Head of caudate nucleus (tissue), 42 donors: ENCODE data around the gene PARD3.
A peak's percentile ranks its signal among the peaks of the same experiment; 100 is the strongest.

ENCODE experiments used
- DNase-seq, 42 donors: peaks; one replicate each; pipeline versions ENCODE4 v3.0.0 to v3.0.0-alpha.2; 2020 to 2021; ENCODE audit warnings: mixed read lengths in 7 of 42
- intact Hi-C: fragments of 100-400 bp; cut with DNase I; formaldehyde crosslinking; loops from one replicate; pipeline ENCODE4 v1.15.0; 2022

PARD3 gene

DNA sequence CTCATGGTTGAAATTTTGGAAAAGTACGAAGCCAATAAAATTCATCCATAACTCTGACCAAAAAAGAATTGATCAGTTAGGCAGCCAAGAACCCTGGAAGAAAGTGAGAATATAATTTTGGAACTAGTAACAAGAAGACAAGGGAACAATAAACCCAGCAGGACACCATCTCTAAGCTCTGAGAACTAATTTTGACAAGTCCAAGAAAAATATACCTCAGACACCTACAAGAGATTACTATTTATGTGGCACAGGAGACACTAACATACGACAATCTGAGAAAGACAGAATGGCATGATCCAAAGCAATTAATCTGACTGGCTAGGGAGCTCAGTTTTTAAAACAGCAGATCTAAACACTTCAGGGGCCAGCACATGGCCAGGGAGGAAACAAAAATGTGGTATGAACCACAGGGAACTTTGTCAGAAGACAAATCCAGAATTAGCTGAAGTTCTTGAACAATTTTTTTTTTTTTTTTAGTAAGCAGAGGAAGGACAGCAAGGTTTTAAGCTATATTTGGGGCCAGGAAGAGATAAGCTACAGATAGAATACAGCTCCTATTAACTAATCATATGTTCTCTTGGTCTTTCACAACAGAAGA, 38.9 kb downstream of the PARD3 start:
- intact Hi-C loops = no loop called here
- no peak for DNase-seq

DNA sequence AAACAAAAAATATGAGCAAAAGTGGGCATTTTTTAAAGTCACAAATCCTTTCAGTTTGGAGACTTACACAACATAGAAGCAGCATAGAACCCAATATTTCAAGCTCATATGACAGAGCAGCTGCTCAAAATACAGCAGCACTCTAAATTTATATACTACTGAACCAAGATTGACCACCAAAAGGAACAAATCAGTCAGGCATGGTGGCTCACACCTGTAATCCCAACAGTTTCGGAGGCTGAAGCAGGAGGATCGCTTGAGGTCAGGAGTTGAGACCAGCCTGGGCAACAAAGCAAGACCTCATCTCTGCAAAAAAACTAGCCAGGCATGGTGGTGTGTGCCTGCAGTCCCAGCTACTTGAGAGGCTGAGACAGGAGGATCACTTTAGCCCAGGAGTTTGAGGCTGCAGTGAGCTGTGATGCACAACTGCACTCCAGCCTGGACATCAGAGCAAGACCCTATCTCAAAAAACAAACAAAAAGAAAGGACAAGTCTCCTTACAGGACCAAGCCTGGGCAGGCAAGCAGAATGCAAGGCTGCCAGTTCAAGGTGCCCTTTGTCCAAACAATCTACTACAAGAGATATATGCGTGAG, 40.0 kb downstream of the PARD3 start:
- no peak for DNase-seq

DNA sequence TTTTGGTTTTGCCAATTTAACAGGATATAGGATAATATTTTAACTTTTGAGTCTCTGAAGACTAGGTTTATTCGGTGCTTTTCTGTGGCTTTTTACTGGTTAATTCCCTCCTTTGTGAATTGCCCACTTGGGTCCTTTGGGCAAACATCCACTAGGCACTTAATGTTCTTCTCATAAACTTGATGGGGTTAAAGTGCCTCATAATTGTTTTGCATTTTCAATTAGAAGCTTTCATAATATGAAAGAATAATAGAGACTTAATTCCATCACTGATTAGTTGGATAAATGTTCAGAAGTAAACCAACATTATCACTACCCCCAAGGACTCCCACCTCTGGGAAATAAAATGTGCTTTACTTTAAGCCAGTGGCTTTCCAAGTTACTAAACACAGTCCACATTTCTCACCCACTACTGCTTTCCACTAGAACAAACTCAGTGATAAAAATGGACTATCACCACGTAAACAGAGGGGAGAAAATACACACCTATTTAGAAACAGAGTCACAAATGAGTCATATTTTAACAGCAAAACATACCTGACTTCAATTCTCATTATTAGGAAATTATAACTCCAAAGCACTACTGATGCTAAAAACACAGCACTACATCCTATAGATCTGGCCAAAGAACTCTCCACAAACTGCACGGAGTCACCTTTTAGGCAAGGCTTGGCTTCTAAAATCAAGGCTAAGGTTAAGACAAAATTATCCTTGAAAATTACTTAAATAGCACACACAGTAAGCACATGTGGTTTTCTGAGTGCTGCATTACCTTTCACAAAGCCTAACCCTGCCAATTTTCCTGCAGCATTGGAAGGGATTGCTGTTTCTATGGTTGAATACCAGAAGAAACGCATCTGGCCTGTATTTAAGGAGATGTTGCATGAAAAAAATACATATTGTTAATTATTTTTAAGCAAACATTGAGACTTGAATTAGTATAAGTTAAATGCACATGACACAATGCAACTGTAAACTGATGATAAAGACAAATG, 41.2 kb downstream of the PARD3 start:
- DNase-seq = no peak
- intact Hi-C loops = no loop called here

More for the DNA sequence above, 40.0 kb downstream of the PARD3 start:
- intact Hi-C loops = no loop called here

DNA sequence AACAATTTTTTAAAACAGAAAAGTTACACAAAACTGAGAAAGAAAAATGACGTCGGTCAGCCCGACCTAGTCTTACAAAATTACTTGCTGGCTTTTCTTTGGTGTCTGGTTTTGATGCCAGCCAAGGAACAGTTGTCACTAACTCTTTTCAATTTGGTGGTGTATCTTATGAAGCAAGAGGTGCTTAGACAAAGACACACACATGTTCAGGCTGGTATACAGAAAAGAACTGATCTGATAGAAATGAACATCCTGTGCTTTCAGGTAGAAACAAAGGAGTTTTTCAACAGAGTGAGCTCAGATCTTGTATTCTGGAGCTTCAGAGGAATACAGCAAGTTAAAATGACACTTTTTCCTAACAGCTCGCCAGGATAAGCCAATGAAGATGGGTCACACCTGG, 43.6 kb downstream of the PARD3 start:
- intact Hi-C loops = no loop called here
- no peak for DNase-seq

DNA sequence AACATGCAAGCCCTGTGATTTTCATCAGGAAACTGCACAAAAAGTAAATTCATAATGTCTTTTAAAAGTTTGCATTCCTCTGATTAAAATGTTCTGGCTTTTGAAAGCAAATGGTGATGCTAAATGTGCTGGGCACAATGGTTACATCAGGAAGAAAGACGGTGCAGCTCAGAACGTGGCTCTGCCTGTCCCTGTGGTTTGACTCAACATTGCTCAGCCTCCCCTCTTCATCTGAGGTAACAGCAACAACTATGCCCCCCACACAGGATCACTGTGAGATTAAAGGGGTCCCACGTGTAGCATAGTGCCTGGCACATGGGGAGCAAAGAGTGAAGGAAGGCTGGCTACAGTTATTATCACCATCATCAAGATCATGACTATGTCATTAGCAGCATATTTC, 44.0 kb downstream of the PARD3 start:
- DNase-seq = no peak

DNA sequence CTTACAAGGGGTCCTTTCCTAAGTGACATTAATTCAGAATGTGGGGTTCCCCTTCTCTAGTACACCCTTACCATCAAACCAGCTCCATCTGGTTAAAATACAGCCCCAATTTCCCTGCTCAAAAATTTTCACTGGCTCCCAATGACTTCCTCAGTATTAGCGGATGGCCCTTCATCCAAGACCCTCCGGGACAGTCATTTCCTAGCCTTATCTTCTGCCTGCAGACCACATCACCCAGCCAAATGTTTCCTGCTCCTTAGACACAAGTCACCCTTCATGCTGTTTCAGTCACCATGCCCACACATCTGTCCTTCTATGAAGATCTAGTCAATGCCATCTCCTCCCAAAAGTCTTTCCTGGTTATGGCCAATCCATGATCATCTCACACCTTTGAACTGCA, 45.2 kb downstream of the PARD3 start:
- intact Hi-C loops = no loop called here
- DNase-seq = no peak

More for the DNA sequence above, 44.0 kb downstream of the PARD3 start:
- intact Hi-C loops = no loop called here

DNA sequence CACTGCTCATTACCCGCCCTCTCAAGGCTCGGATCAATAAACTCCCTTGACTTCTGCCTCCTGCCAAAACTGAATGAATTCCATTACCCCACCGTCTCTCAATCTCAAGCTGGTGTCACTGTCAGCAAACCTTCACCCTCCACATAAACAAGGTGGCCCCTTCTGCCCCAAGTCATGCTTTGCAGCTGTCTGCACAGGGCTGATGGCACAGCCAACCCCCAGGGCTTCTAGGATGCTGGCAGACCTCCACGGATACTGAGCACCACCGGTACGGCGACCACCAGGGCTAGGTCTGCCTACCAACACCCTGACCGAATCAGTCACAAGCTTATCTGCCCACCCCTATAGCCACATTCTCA, 46.1 kb downstream of the PARD3 start:
- intact Hi-C loops = no loop called here

DNA sequence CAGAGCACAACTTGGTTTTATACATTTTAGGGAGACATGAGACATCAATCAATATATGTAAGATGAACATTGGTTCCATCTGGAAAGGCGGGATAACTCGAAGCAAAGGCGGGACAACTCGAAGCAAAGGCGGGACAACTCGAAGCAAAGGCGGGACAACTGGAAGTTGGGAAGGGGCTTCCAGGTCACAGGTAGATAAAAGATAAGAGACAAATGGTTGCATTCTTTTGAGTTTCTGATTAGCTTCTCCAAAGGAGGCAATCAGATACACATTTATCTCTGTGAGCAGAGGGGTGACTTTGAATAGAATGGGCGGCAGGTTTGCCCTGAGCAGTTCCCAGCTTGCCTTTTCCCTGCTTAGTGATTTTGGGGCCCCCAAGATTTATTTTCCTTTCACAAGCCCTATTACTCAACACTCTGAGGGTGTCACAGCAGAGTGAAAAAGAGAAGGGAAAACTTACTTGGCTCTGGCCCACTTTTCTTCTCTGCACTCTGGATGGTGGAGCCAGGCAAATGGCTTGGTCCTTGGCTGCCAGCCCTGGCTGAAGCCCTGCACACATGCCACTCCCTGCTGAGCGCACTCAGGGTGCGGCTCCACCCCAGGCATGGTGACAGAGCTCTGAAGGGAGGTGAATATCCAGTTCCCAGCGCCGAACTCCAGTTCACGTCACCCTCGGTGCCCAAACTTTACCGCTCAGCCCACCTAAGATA, 46.7 kb downstream of the PARD3 start:
- intact Hi-C loops = no loop called here
- DNase-seq = peak in 27 of 42 donors; percentile 14 to 73 (median 43)

More for the DNA sequence above, 46.1 kb downstream of the PARD3 start:
- no peak for DNase-seq

DNA sequence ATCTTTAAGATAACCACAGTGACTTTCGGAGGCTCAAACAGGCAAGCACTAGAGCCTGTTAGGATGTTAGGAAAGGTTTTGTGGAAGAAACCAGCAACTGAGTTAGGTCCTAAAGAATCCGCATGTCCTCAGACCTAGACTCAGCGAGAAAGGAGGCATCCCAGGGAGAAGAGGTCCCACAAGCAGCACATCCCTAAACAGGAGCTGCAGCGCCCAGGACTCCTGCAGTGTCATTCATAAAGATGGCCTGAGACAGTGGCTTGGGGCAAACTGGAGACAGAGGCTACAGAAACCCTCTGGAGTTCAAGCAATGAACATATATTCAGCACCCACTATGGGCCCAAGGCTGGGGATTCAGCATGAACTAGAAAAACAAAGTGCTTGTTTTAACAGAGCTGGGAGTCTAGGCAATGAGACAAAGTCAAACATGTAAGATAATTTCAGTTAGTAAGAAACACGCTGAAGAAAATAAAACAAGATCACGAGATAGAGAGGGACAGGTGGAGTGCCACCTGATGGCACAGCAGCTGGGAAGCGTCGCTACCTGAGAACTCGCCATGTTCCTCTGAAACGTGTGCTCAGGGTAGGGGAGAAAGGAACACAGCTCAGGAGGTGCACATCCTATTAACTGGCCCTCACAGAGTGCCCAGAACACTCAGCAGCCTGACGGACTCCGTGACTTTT, 48.1 kb downstream of the PARD3 start:
- intact Hi-C loops = no loop called here
- no peak for DNase-seq

DNA sequence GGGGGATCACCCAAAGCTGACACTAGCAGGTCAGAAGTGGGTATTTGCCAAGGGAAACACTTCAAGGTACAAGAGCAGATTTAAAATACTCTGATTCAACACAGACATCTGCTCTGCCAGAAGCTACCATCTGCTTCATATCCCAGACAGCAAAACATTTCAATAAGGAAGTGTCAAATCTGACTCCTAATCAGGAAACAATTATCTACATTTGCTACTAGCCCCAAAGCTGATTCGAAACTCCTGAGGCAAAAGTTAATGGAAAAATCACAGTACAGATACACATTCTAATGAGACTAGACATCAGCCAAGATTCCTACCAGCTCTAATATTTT, 48.9 kb downstream of the PARD3 start:
- intact Hi-C loops = no loop called here
- DNase-seq = no peak

DNA sequence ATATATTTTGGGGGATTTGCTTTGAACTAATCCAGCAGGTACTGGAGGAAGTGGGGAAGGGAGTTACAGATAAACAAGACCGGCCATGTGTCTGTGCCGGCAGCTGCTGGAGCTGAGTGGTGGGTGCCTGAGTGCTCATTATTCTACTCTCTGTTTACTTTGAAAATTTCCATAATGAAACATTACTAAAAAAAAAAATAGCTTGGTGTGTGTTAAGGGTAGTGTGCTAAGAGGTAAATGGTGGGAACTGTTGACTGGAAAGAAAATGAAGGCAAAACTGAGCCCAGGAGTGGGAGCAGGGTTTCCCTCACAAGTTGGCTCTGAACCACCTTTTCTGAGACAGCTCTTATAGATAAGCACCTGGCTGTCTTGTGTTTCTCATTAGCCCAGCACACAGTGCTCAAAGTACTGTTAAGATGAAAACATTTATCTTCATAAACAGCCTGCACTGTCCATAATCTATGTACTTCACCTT, 50.6 kb downstream of the PARD3 start:
- DNase-seq = no peak
- intact Hi-C loops = no loop called here

DNA sequence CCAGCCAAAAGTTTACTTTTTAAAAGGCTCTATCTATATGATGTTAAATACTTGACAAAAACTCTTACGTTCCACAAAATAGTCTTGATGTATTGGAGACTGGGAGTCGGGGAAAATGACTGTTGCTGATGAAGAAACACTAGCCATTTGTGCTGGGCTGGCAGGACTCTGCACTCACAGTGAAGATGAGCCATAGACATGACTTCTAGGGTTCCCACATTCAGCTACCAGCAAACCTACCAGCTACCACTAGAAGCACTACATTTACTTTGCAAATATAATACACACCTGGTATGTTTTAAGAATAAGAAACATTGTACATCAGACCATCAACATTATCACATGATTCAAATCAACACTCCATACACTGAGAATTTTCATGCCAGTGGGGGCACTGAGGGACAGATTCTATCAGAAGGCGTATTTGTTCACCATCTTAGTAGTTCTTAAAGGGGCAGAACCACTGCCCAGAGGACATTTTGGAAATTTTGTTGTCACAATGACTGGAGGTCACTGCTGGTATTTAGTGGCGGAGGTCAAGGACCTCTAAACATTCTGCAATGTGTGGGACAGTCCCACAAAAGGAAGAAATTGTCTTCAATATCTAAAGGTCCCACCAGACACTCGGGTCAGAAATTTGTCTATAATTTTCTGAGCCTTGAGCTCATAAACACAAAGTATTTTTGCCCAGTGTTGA, 52.3 kb downstream of the PARD3 start:
- DNase-seq = no peak
- intact Hi-C loops = no loop called here

DNA sequence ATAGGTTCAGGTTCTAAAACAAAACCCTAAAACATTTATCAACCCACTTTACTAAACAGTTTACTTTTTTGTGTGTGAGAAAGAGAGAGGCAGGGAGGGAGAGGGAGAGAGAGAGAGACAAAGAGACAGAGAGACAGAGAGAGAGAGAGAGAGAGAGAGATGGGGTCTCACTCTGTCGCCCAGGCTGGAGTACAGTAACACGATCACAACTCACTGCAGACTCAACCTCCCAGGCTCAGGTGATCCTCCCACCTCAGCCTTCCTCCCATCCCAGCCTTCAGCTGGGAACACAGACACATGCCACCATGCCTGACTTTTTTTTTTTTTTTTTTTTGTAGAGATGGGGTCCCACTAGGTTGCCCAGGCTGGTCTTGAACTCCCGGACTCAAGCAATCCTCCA, 52.9 kb downstream of the PARD3 start:
- DNase-seq = no peak
- intact Hi-C loops = no loop called here

DNA sequence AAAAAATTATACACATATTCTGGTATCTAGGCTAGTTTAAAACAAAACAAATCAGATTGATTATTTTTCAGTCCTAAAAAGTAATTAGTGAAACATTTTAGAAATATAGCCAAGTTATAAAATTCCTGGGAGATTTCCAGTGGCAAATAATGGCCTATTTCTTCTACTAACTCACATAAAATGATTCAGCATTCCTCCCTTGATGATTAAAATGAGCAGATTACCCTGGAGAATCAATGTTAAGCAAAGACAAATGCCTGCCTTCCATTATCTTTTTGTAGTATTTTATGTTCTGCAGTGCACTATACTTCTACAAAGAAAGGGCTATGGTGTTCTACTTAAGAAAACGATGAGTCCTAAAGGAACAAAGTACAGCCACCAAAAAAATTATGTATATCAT, 53.6 kb downstream of the PARD3 start:
- intact Hi-C loops = no loop called here
- no peak for DNase-seq

DNA sequence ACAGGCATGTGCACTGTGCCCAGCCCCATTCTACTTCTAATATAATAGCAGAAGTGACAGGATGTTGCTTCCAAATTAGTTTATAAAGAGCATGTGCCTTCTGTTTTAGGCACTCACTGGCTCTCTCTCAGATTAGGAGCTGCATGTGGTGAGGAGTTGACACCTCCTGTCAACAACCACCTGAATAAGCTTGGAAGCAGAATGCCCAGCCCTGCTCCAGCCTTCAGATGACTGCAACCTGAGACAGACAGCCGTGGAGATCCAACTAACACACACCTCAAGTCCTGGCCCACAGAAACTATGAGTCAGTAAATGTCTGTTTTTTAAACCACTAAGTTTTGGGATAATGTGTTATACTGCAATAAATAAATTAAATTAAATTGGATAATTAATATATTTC, 54.5 kb downstream of the PARD3 start:
- intact Hi-C loops = no loop called here
- no peak for DNase-seq

DNA sequence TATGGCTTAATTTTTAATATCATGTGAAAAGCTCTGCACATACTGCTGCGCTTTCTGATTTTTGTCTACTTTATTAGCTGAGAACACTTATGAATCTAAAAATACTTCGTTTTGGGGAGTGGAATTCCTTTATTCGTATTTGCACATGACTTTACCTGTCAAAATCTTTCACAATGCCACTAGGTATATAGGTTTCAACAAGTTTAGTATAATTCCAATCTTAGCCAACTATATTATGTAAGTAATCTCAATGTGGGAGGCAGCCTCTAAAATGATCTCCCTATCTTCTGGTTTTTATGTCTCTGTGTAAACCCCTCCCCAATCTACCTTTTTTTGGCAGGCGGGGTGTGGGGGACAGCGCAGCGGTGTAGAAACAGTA, 55.3 kb downstream of the PARD3 start:
- intact Hi-C loops = no loop called here
- no peak for DNase-seq

DNA sequence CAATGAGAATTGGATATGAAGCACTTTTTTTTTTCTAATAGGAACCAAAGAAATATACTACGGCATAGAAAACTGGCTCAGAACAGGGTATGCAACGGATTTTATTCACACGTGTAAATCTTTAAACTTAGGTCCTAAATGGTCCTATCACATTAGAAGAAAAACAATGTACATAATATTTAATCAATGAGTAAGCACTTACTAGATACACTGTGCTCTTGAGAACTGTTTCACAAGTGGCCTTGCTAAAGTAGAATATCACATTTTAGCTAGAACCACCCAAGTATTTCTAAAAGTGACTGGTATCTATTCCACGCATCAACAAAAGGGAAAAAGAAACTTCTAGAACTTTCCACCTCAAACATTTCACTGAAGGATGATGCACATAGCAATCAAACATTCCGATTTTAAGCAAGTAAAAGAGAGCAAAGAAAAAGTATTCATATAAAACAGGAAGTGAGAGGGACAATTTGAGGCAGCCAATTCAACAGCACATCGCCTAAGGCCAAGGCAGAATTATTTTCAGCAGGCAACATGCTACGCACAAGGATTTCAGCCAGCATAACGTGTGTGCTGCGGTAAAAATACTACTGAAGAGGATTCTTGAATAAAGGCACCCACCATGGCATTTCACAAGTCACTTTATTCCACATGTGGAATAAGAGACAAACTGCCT, 55.8 kb downstream of the PARD3 start:
- intact Hi-C loops = no loop called here
- no peak for DNase-seq

DNA sequence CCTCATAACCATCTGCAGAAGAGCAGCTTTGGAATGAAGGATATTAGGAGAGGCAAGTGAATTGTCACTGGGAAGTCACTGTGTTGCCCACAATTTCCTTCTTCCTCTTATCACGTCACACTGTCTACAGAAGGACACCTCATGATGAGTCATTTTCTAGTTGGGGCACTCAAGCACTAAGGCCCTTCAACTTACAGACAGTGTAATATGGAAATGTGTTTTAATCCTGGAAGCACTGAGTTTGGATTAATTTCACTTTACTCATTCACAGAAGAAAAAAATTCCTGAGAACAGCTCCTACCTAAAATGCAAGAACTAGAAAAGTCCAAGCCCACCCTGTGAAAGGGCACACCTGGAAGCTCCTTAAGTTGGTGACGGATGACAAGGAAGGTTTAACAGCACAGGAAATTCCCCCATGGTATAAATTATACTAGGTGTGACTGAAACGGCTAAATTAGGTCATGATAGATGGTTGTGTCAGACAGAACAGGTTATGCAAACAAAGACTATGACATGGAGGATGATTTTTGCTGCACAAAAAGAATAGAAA, 56.6 kb downstream of the PARD3 start:
- intact Hi-C loops = no loop called here
- no peak for DNase-seq
